ENCODE results near the gene LRRC8E.
A peak's percentile ranks its signal among the peaks of the same experiment; 100 is the strongest.
"Not testable (repeated sequence)": the region's sequence is repeated elsewhere in the genome, so short reads cannot be mapped to it uniquely, and the experiment has no call there.

LRRC8E gene

DNA sequence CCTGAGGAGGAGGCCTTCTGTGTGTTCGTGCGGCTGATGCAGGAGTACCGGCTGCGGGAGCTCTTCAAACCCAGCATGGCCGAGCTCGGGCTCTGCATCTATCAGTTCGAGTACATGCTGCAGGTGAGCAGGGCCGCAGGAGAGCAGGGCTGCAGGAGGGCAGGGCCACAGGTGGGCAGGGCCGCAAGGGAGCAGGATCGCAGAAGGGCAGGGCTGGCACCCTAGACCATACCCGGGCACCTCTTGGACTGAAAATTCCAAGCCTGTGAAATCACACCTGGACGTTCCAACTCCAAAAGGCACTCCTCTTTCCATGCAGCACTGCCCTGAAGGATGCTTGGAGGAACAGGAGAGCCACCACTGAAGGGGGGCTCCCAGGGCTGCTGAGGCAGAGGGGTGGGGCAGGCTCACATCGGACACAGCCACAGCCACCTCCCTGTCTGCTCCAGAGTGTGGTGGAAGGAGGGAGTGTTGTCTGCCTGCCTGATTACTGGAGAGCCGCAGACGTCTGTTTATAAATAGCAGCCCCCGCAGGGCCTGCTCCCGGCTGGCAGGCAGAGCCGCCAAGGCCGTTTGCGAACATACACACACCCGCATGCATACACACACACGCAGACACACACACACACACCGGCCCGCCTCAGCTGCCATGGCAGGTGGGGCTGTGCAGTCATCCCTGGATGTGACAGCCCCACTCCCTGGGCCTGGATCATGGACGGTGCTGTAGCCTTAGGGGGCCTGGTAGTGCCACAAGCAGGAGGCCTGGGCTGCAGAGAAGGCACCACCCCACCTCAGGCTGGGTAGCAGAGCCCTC lies 38.1 kb upstream of the LRRC8E start:
- no peak overlapping the region for H3K9ac ChIP-seq (ENCODE audit: low read depth, low read length)
- no peaks in the 10 kb centered on the region; the same call in 1 of the 2 replicates for H3K4me1 ChIP-seq (ENCODE audit: insufficient read depth, low read length)
- no peaks in the 10 kb centered on the region for H3K36me3 ChIP-seq (ENCODE audit: insufficient read depth, low read length)
- H3K9me3 ChIP-seq (ENCODE audit: control insufficient read depth, insufficient read depth, low read length): no peaks in the 10 kb centered on the region

DNA sequence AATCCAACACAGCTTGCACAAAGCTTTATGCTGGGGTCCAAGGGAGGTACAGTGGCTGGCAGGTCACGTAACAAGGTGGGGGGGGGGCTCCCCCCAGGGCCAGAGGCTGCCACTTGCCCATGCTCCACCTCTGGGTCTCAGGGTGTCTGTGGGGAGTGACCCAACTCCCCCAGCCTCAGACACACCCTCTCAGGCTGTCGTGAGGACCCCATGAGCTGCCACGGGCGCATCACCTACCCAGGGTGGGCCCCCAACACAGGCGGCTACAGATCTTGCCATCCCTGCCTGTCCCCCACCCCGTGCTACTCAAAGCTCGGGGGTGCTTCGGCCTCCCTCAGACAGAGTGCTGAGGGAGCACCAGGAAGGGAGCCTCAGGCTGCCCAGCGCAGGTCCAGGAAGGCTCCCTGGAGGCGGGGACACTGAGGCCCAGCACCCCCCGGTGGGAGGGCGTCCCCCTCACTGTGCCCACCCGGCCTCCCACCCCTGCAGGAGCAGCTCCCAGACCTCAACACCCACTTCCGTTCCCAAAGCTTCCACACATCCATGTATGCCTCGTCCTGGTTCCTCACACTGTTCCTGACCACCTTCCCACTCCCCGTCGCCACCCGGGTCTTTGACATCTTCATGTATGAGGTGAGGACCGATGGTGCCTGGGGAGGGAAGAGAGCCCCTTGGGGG lies 37.2 kb upstream of the LRRC8E start:
- Histone ChIP-seq H3K9ac (ENCODE audit: low read depth, low read length) (no peak overlapping the region), H3K36me3 (ENCODE audit: insufficient read depth, low read length) (no peaks in the 10 kb centered on the region), H3K4me1 (ENCODE audit: insufficient read depth, low read length) (no peaks in the 10 kb centered on the region; the same call in 1 of the 2 replicates), H3K9me3 (ENCODE audit: control insufficient read depth, insufficient read depth, low read length) (no peaks in the 10 kb centered on the region)

DNA sequence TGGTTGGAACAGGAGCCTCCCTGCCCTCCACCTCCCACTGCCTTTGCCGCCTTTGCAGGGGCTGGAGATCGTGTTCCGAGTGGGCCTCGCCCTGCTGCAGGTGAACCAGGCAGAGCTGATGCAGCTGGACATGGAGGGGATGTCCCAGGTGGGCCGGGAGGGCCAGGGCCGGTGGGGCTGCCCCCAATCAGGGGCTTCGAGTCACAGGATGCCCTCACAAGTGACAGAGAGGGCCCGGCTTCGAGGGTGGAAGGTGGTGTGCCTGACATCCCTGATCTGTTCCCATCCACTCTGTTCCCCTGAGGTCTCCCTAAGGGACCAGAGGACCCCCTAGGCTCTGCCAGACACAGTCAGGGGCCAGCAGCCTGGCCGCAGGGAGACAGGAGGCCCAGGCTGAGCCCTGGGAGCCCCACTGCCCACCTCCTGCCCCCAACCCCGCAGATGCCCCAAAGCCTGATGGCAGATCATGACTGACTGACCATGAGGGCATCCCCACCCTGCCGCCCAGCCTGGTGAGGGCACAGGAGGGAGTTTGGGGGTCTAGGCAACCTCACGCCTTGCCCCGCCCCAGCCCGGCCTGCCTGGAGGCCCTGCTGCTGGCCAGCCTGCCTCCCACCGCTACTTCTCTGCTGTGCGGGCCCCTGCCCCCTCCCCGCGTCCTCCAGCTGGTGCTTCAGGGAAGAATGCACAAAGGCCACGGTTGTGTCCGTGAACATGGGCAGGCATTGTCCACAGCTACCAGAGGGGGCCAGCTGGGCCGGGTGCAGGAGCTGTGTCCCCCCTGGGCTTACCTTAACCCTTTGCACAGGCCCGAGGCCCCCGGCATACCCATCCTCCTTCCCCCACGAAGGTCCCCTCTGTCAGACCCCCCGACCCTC lies 36.4 kb upstream of the LRRC8E start:
- H3K9ac ChIP-seq (ENCODE audit: low read depth, low read length): no peak overlapping the region
- no peaks in the 10 kb centered on the region for H3K36me3 ChIP-seq (ENCODE audit: insufficient read depth, low read length)
- H3K9me3 ChIP-seq (ENCODE audit: control insufficient read depth, insufficient read depth, low read length): no peaks in the 10 kb centered on the region
- H3K4me1 ChIP-seq (ENCODE audit: insufficient read depth, low read length): no peaks in the 10 kb centered on the region; the same call in 1 of the 2 replicates

DNA sequence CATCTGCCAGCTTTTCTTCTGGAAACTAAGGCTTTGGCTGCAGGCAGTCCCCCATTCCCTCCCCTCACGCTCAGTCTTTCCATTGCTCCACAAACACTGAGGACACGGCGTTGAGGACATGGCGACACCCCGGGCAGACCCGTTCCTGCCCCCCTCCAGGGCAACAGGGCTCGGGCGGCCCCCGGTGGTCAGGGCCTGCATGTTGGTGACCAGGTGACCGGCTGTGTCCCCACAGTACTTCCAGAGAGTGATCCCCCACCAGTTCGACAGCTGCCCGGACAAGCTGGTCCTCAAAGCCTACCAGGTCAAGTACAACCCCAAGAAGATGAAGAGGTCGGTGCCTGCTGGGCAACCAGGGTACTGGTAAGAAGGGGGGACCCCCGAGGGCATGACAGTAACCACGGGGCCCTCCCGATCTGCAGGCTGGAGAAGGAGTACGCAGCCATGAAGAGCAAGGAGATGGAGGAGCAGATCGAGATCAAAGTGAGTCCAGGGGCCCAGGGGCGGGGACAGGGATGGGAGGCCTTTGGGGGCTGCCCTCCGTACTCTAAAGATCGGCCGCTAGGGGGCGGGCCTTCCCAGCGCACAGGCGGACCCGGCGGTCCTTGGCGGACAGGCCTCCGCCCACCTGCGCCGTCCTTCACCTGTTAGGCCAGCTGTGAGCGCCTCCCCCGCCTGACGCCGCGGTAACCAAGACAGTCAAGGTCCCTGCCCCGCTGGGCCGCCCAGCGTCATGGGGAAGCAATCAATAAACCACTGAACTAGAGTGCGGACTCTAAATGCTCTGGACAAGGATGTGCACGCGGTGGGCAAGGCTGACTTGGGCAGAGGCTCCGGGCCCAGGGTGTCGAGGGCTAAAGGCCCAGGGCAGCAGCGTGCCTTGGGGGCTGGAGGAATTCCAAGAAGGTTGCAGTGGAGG lies 35.2 kb upstream of the LRRC8E start:
- Histone ChIP-seq H3K36me3 (ENCODE audit: insufficient read depth, low read length) (no peaks in the 10 kb centered on the region), H3K9ac (ENCODE audit: low read depth, low read length) (peak overlapping the region; percentile 20; the same call in 1 of the 2 replicates), H3K4me1 (ENCODE audit: insufficient read depth, low read length) (peaks cover 4% of the 10 kb centered on the region; the same call in 1 of the 2 replicates), H3K9me3 (ENCODE audit: control insufficient read depth, insufficient read depth, low read length) (no peaks in the 10 kb centered on the region)

DNA sequence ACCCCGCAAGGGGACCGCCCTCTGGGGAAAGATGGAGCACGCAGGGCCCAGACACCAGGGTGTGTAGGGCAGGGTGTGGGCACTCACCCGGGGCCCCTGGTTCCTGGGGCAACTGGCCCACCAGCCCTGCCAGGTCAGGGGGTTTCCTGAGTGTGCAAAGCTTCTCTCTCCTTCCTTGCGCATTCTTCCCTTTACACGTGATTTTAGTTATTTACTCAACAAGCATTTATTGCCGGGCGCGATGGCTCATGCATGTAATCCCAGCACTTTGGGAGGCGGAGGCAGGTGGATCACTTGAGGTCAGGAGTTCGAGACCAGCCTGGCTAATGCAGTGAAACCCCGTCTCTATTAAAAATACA lies 34.6 kb upstream of the LRRC8E start:
- no peaks in the 10 kb centered on the region for H3K36me3 ChIP-seq (ENCODE audit: insufficient read depth, low read length)
- H3K9ac ChIP-seq (ENCODE audit: low read depth, low read length): peak overlapping the region; percentile 20; the same call in 1 of the 2 replicates
- no peaks in the 10 kb centered on the region for H3K9me3 ChIP-seq (ENCODE audit: control insufficient read depth, insufficient read depth, low read length)
- H3K4me1 ChIP-seq (ENCODE audit: insufficient read depth, low read length): peaks cover 4% of the 10 kb centered on the region; the same call in 1 of the 2 replicates

DNA sequence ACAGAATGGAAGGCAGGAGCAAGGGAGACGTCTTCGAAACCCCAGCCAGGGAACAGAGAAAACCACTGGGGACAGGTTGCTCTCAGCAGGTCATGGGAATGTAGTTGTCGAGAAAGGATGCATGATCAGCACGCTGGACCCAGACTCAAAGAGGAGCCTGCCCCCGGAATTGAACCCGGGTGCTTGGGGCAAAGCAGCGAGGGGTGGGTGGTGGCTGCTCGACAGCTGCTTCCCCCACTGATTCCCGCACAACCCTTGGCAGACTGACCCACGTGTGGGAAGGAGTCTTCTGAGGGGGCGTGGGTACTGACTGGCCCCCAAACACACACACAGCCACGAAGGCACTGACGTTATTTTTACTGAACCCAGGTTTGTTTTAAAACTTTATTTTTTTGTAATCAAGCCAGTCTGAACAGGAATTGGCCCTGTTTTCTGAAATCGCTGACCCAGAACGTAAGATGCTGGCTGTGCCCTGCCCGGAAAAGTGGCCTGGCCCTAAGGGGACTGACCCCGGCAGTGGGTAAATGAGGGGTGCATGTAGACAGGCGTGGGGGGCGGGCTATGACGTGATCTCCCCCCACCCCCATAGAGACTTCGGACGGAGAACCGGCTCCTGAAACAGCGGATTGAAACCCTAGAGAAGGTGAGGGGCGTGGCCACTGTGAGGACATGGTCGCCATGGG lies 32.7 kb upstream of the LRRC8E start:
- H3K9me3 ChIP-seq (ENCODE audit: control insufficient read depth, insufficient read depth, low read length): no peaks in the 10 kb centered on the region

DNA sequence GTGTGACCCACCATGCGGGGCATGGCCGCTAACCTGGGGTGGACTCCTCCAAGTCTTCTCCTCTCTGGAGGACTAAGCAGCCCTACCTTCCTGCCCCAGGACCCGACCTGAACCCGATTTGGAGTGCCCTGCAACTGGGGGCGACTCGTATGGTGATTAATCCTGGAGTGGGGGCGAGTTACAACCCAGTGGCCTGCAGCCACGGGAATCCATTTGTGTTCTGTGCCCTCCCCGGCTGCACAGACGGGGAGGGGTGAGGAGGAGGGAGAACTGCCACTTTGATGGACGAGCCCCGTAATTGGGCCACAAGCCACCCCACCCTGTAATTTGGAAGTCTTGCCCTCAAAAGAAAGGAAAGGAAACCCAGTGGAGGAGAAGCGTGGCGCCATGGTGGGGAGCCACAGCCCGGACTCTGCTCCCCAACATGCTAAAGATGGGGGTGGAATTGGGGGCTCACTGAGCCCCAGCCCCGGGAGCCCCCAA lies 32.2 kb upstream of the LRRC8E start:
- H3K36me3 ChIP-seq (ENCODE audit: insufficient read depth, low read length): no peaks in the 10 kb centered on the region
- H3K9ac ChIP-seq (ENCODE audit: low read depth, low read length): no peak overlapping the region
- peaks cover 13% of the 10 kb centered on the region for H3K4me1 ChIP-seq (ENCODE audit: insufficient read depth, low read length)
- H3K9me3 ChIP-seq (ENCODE audit: control insufficient read depth, insufficient read depth, low read length): no peaks in the 10 kb centered on the region

More for the DNA sequence above, 32.7 kb upstream of the LRRC8E start:
- Histone ChIP-seq H3K4me1 (ENCODE audit: insufficient read depth, low read length) (peaks cover 8% of the 10 kb centered on the region; the same call in 1 of the 2 replicates), H3K9ac (ENCODE audit: low read depth, low read length) (no peak overlapping the region), H3K36me3 (ENCODE audit: insufficient read depth, low read length) (no peaks in the 10 kb centered on the region)

DNA sequence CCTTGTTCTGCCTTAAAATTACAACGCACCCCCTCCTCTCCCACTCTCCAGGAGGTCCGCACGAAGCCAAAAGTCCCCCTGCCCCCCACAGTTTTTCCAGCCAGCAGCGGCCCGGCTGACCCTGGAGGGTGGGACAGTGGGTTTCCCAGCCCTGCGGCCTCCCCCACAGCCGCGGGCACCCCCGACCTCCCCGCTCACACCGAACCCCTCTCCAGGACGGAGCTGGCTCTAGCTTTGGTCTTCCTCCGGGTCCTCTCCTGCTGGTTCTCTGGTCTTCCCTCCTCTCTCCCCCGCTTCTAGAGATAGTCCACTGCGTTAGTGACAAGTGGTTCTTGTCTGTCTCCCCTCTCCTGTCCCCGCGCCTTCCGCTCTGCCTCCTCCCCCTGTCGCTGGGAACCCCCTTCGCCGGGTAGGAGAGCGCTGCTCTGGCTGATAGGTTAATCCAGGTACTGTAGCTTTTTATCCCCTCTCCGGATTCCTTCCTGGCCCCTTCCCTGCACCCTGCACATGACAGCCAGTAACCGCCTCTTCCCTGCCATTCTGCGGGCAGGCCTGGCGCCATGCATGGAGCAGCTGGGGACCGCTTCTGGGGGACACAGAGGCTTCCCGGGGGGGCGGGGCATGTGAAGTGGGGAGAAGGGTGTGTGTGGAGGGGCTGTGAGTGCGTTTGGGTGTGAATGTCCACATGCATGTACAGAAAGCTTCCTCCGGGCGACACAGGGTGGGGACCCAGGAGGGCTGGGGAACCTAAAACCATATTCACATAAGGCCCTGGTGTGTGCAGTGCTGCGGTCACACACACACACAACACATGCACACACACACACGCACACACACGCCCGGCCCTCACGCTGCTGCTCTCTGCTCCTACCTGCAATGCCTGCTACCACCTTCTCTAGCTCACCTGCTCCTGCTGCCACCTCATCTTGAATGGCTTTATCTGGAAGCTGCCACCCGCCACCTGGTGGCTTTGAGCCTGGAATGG lies 31.3 kb upstream of the LRRC8E start:
- no peak overlapping the region for H3K9ac ChIP-seq (ENCODE audit: low read depth, low read length)
- H3K36me3 ChIP-seq (ENCODE audit: insufficient read depth, low read length): no peaks in the 10 kb centered on the region
- no peaks in the 10 kb centered on the region for H3K9me3 ChIP-seq (ENCODE audit: control insufficient read depth, insufficient read depth, low read length)
- peaks cover 20% of the 10 kb centered on the region for H3K4me1 ChIP-seq (ENCODE audit: insufficient read depth, low read length)

DNA sequence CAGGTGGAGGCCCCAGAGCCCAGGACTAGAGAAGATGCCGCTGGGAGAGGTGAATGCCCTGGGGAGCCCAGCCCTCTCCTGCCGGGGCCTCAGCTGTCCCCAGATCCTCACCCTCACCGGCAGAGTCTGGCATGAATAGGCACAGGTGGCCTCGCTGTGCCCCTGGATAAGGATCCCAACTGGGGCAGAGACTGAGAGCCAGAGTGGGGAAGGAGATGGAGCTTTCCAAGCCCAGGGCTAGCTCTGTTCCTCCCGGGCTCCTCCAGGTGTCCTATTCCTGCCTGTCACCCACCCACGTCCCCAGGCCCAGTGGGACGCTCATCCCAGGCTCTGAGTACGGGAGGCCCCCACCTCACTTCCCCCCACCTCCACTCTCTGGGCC lies 30.6 kb upstream of the LRRC8E start:
- peak overlapping the region; percentile 55 for H3K9ac ChIP-seq (ENCODE audit: low read depth, low read length)
- H3K9me3 ChIP-seq (ENCODE audit: control insufficient read depth, insufficient read depth, low read length): no peaks in the 10 kb centered on the region

DNA sequence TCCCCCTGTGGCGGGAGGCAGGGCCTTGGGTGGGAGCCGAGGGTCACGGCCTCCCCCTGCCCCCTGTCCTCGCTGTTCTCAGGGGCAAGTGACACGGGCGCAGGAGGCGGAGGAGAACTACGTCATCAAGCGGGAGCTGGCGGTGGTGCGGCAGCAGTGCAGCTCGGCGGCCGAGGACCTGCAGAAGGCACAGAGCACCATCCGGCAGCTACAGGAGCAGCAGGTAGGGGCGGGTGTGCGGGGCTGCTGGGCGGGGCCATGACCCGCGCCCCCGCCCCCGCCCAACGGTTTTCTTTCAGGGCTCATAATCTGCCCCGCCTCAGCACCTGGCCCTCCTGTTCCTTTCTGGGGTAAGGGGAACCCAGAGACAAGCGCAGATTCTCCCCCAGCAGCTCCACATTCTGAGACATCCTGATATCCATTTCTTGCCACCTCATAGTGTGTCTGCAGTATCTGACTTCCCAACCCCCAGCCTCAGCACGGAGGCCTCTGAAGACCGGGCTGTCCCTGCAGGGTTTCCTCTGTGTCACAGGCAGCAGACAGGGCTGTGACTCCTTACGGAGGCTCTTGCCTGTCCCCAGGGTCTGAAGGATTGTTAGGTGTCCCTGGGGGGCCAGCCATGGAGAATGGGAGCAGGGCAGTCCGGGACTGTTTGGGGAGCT lies 30.1 kb upstream of the LRRC8E start:
- Histone ChIP-seq H3K4me1 (ENCODE audit: insufficient read depth, low read length) (peaks cover 20% of the 10 kb centered on the region), H3K36me3 (ENCODE audit: insufficient read depth, low read length) (no peaks in the 10 kb centered on the region), H3K9ac (ENCODE audit: low read depth, low read length) (peak overlapping the region; percentile 55), H3K9me3 (ENCODE audit: control insufficient read depth, insufficient read depth, low read length) (no peaks in the 10 kb centered on the region)

More for the DNA sequence above, 30.6 kb upstream of the LRRC8E start:
- peaks cover 20% of the 10 kb centered on the region for H3K4me1 ChIP-seq (ENCODE audit: insufficient read depth, low read length)
- H3K36me3 ChIP-seq (ENCODE audit: insufficient read depth, low read length): no peaks in the 10 kb centered on the region

DNA sequence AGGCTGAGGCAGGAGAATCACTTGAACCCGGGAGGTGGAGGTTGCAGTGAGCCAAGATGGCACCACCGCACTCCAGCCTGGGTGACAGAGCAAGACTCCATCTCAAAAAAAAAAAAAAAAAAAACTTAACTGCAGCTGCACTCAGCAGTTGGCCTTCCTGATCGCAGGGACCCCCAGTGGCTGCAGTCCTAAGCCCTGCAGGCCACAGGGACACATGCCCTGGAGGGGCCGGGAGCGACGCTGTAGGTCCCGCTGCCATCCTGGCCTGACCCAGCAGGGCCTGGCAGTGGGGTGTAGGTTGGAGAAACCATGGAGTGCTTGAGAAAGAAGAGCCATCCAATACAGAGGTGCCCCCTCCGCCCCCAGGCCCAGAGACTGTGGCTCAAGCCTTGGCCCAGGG lies 29.2 kb upstream of the LRRC8E start:
- not testable (repeated sequence) for H3K9me3 ChIP-seq (ENCODE audit: control insufficient read depth, insufficient read depth, low read length); H3K36me3 ChIP-seq (ENCODE audit: insufficient read depth, low read length); H3K9ac ChIP-seq (ENCODE audit: low read depth, low read length)
- peaks cover 20% of the 10 kb centered on the region for H3K4me1 ChIP-seq (ENCODE audit: insufficient read depth, low read length)
